Duodenal mucosa (tissue), 2 donors: ENCODE measurements around the gene RALY.

Experiments used
- H3K27ac ChIP-seq: one replicate; pipeline ENCODE4 v1.7.0; 2013; ENCODE audit warnings: low read depth, low read length
- H3K27me3 ChIP-seq, 2 donors: one replicate each; pipeline ENCODE4 v1.7.0; 2013; ENCODE audit warnings: low read length in 2 of 2, control low read depth in 1 of 2; ENCODE audit not compliant: insufficient read depth in 2 of 2, control insufficient read depth in 1 of 2
- H3K36me3 ChIP-seq, 2 donors: one replicate each; pipeline ENCODE4 v1.7.0; 2013; ENCODE audit warnings: low read length in 2 of 2, control low read depth in 1 of 2; ENCODE audit not compliant: insufficient read depth in 2 of 2, control insufficient read depth in 1 of 2
- H3K4me1 ChIP-seq, 2 donors: one replicate each; pipeline ENCODE4 v1.7.0; 2013; ENCODE audit warnings: low read length in 2 of 2, control low read depth in 1 of 2; ENCODE audit not compliant: insufficient read depth in 2 of 2, control insufficient read depth in 1 of 2
- H3K4me3 ChIP-seq, 2 donors: one replicate each; pipeline ENCODE4 v1.7.0; 2013; ENCODE audit warnings: low read length in 2 of 2, low read depth in 1 of 2
- H3K9ac ChIP-seq, 2 donors: one replicate each; pipeline ENCODE4 v1.7.0; 2013; ENCODE audit warnings: low read length in 2 of 2, low read depth in 1 of 2
- H3K9me3 ChIP-seq, 2 donors: one replicate each; pipeline ENCODE4 v1.7.0; 2013; ENCODE audit warnings: low read length in 2 of 2, control low read depth in 1 of 2; ENCODE audit not compliant: control insufficient read depth in 1 of 2

RALY gene

DNA sequence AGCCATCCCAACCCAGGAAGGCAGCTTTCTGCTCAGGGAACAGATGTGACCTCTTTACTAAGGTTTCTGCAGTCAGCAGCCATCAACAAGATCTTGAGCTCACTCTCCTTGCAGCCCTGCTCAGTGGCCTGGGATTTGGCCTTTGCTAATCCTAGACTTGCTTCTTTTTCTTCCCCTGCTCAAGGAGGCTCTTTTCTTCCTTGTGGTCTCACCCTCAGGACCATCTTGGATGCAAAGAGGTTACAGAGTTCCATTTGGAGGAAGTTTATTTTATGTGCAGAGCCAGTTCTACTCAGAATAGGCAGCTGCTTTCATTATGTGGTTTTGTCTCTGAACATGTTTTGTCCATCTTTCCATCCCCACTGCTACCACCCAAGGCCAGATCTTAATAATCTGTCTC, 49.3 kb downstream of the RALY start:
- no peaks in the 10 kb centered on the region for H3K27me3 ChIP-seq
- H3K36me3 ChIP-seq = peaks cover 0 to 2% of the 10 kb centered on the region in 2 donors
- no peak overlapping the region for H3K9ac ChIP-seq
- H3K27ac ChIP-seq = no peak overlapping the region
- H3K4me3 ChIP-seq = no peak overlapping the region
- H3K4me1 ChIP-seq = peaks cover 60 to 66% of the 10 kb centered on the region in 2 donors
- H3K9me3 ChIP-seq = no peaks in the 10 kb centered on the region

GRCh38 chr20:34045294-34045693, 51.6 kb downstream of the RALY start:
- H3K27me3 ChIP-seq = no peaks in the 10 kb centered on the region
- no peak overlapping the region for H3K4me3 ChIP-seq
- peaks cover 0 to 2% of the 10 kb centered on the region in 2 donors for H3K36me3 ChIP-seq
- H3K27ac ChIP-seq = no peak overlapping the region
- H3K9ac ChIP-seq = no peak overlapping the region
- peaks cover 38 to 48% of the 10 kb centered on the region in 2 donors for H3K4me1 ChIP-seq
- no peaks in the 10 kb centered on the region for H3K9me3 ChIP-seq

DNA sequence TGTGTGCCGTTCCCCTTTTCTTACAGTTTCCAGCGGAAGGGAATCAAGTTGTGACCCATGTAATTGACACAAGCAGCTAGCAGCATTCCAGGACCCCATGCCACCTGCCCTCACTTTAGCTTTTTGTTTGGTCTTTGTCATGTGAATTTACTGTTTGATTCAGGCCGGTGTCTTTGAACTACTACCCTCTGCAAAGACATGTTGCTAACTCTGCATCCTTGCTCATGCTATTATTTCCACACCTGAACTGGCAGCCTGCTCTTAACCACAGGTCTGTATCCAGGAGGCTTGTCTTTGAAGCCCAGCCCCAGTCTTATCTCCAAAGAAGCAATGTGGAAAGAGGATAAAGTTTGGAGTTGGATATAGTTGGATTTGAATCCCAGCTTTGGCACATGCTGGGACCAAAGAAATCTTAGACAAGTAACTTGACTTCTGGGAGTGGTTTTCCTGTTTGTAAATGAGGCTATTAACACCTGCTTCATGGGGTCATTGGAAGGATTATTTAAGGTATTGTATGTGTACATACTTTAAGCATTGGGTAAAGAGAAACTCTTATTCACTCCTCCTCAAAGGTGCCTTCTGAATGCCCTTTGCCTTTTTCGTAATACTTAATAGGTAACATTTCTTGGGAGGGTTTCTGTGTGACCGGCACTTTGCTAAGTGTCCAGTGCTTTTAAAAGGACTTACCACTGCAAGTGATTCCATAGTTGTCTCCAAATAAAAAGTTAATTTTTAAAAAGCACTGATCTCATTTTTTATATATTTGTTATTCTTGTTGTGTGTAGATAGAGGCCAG, 52.4 kb downstream of the RALY start:
- no peak overlapping the region for H3K4me3 ChIP-seq
- peaks cover 0 to 2% of the 10 kb centered on the region in 2 donors for H3K36me3 ChIP-seq
- H3K27me3 ChIP-seq = no peaks in the 10 kb centered on the region
- H3K27ac ChIP-seq = no peak overlapping the region
- H3K9me3 ChIP-seq = no peaks in the 10 kb centered on the region
- no peak overlapping the region for H3K9ac ChIP-seq
- H3K4me1 ChIP-seq = peaks cover 34 to 45% of the 10 kb centered on the region in 2 donors

- Histone ChIP-seq H3K9ac (no peak overlapping the region), H3K9me3 (no peaks in the 10 kb centered on the region), H3K27ac (no peak overlapping the region), H3K36me3 (peaks cover 0 to 2% of the 10 kb centered on the region in 2 donors), H3K4me1 (peaks cover 31 to 40% of the 10 kb centered on the region in 2 donors), H3K4me3 (no peak overlapping the region), H3K27me3 (no peaks in the 10 kb centered on the region)
Observed at GRCh38 chr20:34047010-34047687, 53.4 kb downstream of the RALY start.

DNA sequence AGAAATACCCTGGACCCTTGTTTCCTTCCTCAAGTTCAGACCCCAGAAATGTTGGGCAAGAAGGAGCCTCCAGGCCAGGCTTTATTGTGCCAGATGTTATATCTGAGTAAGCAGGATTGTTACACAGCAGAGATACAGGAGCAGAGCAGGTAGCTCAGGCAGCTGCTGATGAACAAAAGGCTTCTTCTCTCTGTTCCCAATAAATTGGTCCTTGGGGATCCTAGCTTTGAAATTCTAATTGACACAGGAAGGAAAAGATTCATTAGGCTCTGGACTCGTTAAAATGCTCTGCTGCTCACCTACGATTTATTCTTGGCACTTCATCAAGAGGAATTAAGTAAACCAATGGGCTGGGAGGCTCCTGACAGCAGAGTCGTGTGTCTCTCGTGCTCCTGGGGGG, 54.2 kb downstream of the RALY start:
- Histone ChIP-seq H3K27ac (no peak overlapping the region), H3K4me1 (peaks cover 33 to 41% of the 10 kb centered on the region in 2 donors), H3K9ac (no peak overlapping the region), H3K4me3 (no peak overlapping the region), H3K36me3 (peaks cover 0 to 2% of the 10 kb centered on the region in 2 donors), H3K9me3 (no peaks in the 10 kb centered on the region), H3K27me3 (no peaks in the 10 kb centered on the region)

DNA sequence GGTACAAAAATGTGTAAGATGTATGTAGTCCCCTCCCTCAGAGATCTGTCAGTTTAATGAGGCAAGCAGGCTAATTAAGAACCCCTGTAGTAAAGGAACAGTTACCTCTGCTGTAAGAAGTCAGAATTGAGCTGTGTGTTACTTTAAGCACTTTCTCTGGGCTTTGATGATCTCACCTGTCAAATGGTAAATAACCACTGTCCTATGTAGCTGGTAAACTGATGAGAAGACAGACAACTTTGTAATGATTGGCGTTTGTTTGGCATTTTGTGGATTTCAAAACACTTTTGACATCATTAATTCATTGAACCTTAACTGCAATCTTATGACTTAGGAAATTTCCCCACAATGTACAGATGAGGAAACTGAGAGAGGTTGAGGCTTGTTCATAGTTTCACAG, 55.7 kb downstream of the RALY start:
- peaks cover 31 to 36% of the 10 kb centered on the region in 2 donors for H3K4me1 ChIP-seq
- H3K36me3 ChIP-seq = peaks cover 0 to 2% of the 10 kb centered on the region in 2 donors
- no peaks in the 10 kb centered on the region for H3K9me3 ChIP-seq
- no peak overlapping the region for H3K27ac ChIP-seq
- H3K27me3 ChIP-seq = no peaks in the 10 kb centered on the region
- no peak overlapping the region for H3K4me3 ChIP-seq
- no peak overlapping the region for H3K9ac ChIP-seq

GRCh38 chr20:34049897-34050695, 56.4 kb downstream of the RALY start:
- Histone ChIP-seq H3K4me1 (peaks cover 28 to 31% of the 10 kb centered on the region in 2 donors), H3K9me3 (no peaks in the 10 kb centered on the region), H3K27ac (no peak overlapping the region), H3K36me3 (no peaks in the 10 kb centered on the region), H3K9ac (no peak overlapping the region), H3K27me3 (no peaks in the 10 kb centered on the region), H3K4me3 (no peak overlapping the region)

DNA sequence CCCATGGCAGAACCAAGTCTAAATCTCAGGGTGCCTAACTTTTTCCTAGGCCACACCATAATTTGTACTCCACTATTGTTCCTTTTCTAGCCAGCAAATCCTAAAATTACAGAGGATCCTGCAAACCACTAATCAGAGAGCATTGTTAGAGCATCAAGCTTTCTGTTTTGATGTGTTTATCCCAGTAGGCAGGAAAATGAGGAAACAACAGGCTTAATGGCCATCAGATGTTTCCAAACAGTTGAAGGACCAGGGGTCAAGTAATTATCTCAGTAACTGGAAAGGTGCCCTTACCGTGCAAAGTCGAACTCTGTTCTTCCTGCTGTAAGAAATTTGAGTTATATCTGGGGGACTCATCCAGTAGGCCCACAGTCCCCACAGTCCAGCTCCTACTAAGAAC, 58.7 kb downstream of the RALY start:
- H3K9me3 ChIP-seq = no peaks in the 10 kb centered on the region
- H3K27ac ChIP-seq = no peak overlapping the region
- no peak overlapping the region for H3K9ac ChIP-seq
- peaks cover 15 to 20% of the 10 kb centered on the region in 2 donors for H3K4me1 ChIP-seq
- H3K27me3 ChIP-seq = no peaks in the 10 kb centered on the region
- no peak overlapping the region for H3K4me3 ChIP-seq
- no peaks in the 10 kb centered on the region for H3K36me3 ChIP-seq

GRCh38 chr20:34055290-34055689, 61.6 kb downstream of the RALY start:
- peaks cover 0 to 3% of the 10 kb centered on the region in 2 donors for H3K36me3 ChIP-seq
- no peak overlapping the region for H3K27ac ChIP-seq
- peaks cover 15 to 20% of the 10 kb centered on the region in 2 donors for H3K4me1 ChIP-seq
- H3K4me3 ChIP-seq = no peak overlapping the region
- no peaks in the 10 kb centered on the region for H3K9me3 ChIP-seq
- no peak overlapping the region for H3K9ac ChIP-seq
- no peaks in the 10 kb centered on the region for H3K27me3 ChIP-seq

DNA sequence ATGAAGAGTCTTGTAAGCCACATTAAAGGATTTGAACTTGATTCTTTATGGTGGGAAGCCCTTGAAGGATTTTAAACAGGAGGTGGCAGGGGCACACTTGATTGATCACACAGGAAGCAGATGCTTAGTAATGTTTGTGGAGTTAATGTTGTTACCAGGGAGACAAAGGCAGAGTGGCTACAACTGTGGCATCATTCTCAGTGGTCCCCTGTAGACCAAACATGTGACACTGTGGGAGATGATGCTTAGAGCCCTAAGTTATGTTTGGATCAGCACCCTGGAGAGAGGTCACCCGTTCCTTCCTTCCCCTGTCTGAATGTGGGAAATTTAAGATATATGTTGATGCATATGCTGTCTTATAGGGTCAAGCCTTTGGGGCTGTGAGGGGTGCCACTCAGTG, 65.1 kb downstream of the RALY start:
- H3K27me3 ChIP-seq = no peaks in the 10 kb centered on the region
- no peak overlapping the region for H3K9ac ChIP-seq
- no peak overlapping the region for H3K4me3 ChIP-seq
- H3K9me3 ChIP-seq = no peaks in the 10 kb centered on the region
- H3K27ac ChIP-seq = no peak overlapping the region
- H3K4me1 ChIP-seq = peaks cover 0 to 4% of the 10 kb centered on the region in 2 donors
- peaks cover 3 to 15% of the 10 kb centered on the region in 2 donors for H3K36me3 ChIP-seq
